Measurements from ENCODE around the gene P2RY1.

Gene P2RY1, protein sequence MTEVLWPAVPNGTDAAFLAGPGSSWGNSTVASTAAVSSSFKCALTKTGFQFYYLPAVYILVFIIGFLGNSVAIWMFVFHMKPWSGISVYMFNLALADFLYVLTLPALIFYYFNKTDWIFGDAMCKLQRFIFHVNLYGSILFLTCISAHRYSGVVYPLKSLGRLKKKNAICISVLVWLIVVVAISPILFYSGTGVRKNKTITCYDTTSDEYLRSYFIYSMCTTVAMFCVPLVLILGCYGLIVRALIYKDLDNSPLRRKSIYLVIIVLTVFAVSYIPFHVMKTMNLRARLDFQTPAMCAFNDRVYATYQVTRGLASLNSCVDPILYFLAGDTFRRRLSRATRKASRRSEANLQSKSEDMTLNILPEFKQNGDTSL

DNA sequence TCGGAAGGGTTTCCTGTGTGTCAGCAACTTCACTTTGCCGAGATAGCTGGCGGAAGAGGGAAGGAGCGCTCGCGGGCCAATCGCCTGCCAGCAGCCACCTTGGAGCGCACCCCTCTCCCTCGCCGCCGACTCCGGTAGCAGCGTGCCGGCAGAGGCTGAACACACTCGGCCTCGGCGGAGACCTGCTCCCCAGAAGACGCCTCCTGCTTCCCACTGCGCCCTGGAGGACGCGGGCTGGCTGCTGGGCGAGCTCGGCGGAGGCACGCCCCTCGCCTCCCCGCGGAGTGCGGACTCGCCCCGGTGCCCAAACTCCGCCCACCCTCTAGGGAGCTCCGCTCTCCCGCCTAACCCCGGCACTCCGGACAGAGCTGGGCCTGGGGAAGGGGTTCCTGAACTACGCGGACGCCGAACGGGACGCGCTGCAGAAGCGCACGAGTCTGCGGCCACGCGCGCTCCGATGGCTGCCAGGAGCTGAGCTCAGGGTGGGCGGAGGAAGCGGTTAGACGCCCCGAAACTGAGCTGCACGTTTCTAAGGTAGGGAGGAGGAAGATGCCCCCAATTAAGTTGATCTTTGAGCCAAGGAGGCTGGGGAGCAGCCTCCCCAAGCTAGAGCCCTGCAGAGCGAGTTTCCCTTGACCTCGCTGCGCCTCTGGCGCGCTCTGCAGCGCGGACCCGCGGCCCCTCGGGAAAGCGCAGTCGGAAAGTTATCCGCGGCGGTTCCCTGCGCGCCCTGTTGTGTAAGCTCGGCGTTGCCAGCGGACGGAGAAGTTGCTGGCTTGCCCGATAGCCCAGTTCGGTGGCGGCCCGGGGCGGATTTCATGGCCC lies at the start of gene P2RY1:
Gene P2RY1 (plus strand): TSS at position 356 of the 825 bp plus-strand sequence. CDS start 652 bp downstream, outside the sequence.
- H3K4me3 ChIP-seq (ENCODE audit: insufficient read length, low read depth), result peak within 1 kb of the TSS; percentile 92
- H3K36me3 ChIP-seq (ENCODE audit: insufficient read depth, insufficient read length, low read length), result peaks cover 6% of the 10 kb centered on the region
- TF ChIP-seq SUZ12 (IDR thresholded peaks at IDR 0.05; ENCODE audit: extremely low read depth, insufficient read depth, insufficient read length) (no peak), YY1 (IDR thresholded peaks at IDR 0.05; ENCODE audit: insufficient read depth, insufficient read length) (no peak), ZNF274 (IDR thresholded peaks at IDR 0.05; ENCODE audit: low read depth, low read length) (no peak)
- H3K4me1 ChIP-seq (ENCODE audit: insufficient read depth, insufficient read length), result peaks cover 5% of the 10 kb centered on the region
- peak within 1 kb of the TSS; percentile 99 for H3K9ac ChIP-seq (ENCODE audit: insufficient read length, low read depth)
- H3K27me3 ChIP-seq (ENCODE audit: insufficient read depth, insufficient read length), result peaks cover 15% of the 10 kb centered on the region
- H3K9me3 ChIP-seq (ENCODE audit: insufficient read depth, low read length), result no peaks in the 10 kb centered on the region
- DNase-seq (ENCODE audit: low read depth, low spot score), result peak; percentile 75

DNA sequence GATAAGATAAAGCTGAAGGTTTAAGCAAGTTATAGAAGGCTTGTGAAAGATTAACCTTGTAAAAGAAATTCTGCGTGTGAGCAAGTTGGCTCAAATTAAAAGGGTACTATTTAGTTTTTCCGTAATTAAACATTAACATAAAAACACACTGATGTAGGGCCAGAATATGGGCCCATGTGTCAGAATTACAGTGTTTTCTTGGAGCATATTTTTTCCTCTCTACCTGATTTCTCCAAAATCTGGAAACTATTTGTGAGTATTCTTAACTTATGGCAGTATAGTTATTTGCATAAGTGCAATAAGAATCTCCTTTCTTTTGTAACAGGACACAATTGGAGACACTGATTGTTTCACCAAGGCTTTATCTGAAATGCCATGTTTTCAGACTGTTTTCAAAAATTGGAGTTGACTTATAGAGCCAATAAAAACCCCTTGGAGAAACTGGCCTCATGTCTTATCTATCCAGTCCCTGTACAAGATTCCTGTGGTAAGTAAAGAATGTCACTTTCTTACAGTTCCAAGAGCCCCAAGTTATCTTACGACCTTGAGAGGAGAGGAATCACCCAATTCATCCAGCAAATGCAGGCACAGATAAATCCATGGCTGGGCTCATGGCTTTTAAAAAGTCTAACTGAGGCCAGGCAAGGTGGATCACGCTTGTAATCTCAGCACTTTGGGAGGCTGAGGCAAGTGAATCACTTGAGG lies 47.8 kb upstream of the P2RY1 start:
- H3K9me3 ChIP-seq (ENCODE audit: insufficient read depth, low read length), result peaks cover 14% of the 10 kb centered on the region
- no peaks in the 10 kb centered on the region for H3K36me3 ChIP-seq (ENCODE audit: insufficient read depth, insufficient read length, low read length)
- no peaks in the 10 kb centered on the region for H3K4me1 ChIP-seq (ENCODE audit: insufficient read depth, insufficient read length)
- H3K9ac ChIP-seq (ENCODE audit: insufficient read length, low read depth), result no peak overlapping the region
- DNase-seq (ENCODE audit: low read depth, low spot score), result no peak
- no peak for TF ChIP-seq SUZ12 (IDR thresholded peaks at IDR 0.05; ENCODE audit: extremely low read depth, insufficient read depth, insufficient read length)
- no peak for TF ChIP-seq YY1 (IDR thresholded peaks at IDR 0.05; ENCODE audit: insufficient read depth, insufficient read length)
- no peak overlapping the region for H3K4me3 ChIP-seq (ENCODE audit: insufficient read length, low read depth)
- H3K27me3 ChIP-seq (ENCODE audit: insufficient read depth, insufficient read length), result no peaks in the 10 kb centered on the region

DNA sequence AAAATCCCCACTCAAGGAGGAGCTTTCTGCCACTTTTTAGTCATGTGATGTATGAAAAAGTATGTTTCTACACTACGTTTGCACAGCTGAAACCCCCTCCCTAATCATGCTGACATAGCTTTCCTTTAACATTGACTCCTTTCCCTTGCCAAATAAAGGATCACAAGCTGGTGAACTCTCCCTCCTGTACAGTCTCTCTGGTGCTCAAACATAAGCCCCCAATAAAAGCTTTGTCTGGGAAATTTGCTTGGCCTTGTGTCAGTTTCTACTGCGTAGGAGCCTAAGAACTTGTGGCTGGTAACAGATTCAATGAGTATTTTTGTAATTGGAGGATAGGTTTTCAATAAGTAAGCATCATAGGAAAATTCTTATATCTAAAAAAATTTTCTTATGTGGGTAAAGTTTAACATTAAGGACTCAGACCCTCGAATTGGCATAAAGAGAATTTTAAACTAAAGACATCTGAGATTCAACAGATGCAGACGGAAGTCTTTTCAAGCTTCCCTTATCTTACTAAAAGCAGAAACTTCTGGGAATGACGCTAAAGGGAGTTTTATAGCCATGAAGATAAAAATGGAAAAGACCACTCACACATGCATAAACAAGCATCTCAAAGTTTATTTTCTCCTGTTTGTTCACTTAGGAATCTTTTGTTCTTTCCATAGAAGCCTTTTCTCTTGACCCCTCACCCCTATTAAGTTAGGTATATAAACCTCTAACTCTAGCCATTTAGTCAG lies 44.1 kb upstream of the P2RY1 start:
- TF ChIP-seq ZNF274 (IDR thresholded peaks at IDR 0.05; ENCODE audit: low read depth, low read length), result no peak
- TF ChIP-seq SUZ12 (IDR thresholded peaks at IDR 0.05; ENCODE audit: extremely low read depth, insufficient read depth, insufficient read length), result no peak
- no peak for TF ChIP-seq YY1 (IDR thresholded peaks at IDR 0.05; ENCODE audit: insufficient read depth, insufficient read length)
- DNase-seq (ENCODE audit: low read depth, low spot score), result no peak
- no peaks in the 10 kb centered on the region for H3K27me3 ChIP-seq (ENCODE audit: insufficient read depth, insufficient read length)
- H3K36me3 ChIP-seq (ENCODE audit: insufficient read depth, insufficient read length, low read length), result no peaks in the 10 kb centered on the region
- H3K4me1 ChIP-seq (ENCODE audit: insufficient read depth, insufficient read length), result no peaks in the 10 kb centered on the region
- H3K9me3 ChIP-seq (ENCODE audit: insufficient read depth, low read length), result peaks cover 14% of the 10 kb centered on the region
- H3K4me3 ChIP-seq (ENCODE audit: insufficient read length, low read depth), result no peak overlapping the region
- no peak overlapping the region for H3K9ac ChIP-seq (ENCODE audit: insufficient read length, low read depth)

DNA sequence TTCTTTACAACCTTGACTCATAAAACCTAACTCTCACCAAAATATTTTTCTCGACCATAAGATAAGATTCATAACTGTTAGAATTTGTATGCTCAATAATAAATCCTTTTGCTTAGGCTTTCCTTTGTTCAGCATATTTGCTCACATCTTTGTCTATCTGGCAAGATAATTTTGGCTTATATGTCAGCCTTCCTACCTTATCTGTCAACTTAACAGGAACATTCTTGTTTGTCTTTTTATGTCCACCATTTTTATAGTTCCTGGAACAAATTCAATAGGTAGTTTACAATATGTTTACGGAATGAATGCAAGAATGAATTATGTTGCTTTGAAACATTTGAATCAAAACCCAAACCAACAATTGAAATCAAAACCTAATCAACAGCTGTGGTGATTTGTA lies 41.0 kb upstream of the P2RY1 start:
- DNase-seq (ENCODE audit: low read depth, low spot score), result no peak
- TF ChIP-seq YY1 (IDR thresholded peaks at IDR 0.05; ENCODE audit: insufficient read depth, insufficient read length) (no peak), SUZ12 (IDR thresholded peaks at IDR 0.05; ENCODE audit: extremely low read depth, insufficient read depth, insufficient read length) (no peak), ZNF274 (IDR thresholded peaks at IDR 0.05; ENCODE audit: low read depth, low read length) (no peak)

DNA sequence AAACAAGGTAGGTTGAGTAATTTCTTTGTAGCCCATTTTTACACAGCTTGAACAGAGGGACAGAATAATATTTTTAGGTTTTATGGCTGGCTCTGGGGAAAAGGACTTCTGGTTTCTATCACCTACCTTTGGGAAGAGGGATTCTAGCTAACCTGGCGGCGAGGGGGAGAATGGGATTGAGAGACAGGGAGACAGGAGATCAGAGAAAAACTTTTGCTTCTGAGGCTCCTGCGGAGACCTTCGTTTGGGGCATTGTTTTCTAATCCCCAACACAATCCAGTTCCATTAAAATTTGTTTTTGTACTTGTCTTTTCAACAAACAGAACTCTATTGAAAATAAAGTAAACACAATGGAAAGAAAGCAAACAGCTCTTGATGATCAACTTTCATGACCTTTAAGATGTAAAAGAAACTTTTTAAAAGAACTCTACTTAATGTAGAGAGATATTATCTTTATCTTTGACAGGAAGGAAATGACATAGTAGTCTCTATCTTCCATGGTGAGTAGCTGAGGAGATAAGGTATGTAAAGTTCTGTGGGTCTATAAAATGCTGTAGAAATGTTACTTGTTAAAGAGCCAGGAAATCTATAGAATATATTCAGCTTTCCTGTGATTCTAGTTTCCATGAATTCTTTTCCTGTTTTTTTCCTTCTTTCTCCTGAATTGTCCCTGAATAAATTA lies 37.0 kb upstream of the P2RY1 start:
- TF ChIP-seq ZNF274 (IDR thresholded peaks at IDR 0.05; ENCODE audit: low read depth, low read length) (no peak), SUZ12 (IDR thresholded peaks at IDR 0.05; ENCODE audit: extremely low read depth, insufficient read depth, insufficient read length) (no peak), YY1 (IDR thresholded peaks at IDR 0.05; ENCODE audit: insufficient read depth, insufficient read length) (no peak)
- DNase-seq (ENCODE audit: low read depth, low spot score), result no peak
- Histone ChIP-seq H3K4me1 (ENCODE audit: insufficient read depth, insufficient read length) (no peaks in the 10 kb centered on the region), H3K36me3 (ENCODE audit: insufficient read depth, insufficient read length, low read length) (no peaks in the 10 kb centered on the region), H3K27me3 (ENCODE audit: insufficient read depth, insufficient read length) (no peaks in the 10 kb centered on the region), H3K4me3 (ENCODE audit: insufficient read length, low read depth) (no peak overlapping the region), H3K9ac (ENCODE audit: insufficient read length, low read depth) (no peak overlapping the region), H3K9me3 (ENCODE audit: insufficient read depth, low read length) (0 out of 2 replicates have a peak, but pooled peaks cover 5% of the 10 kb centered on the region)

More for the DNA sequence above, 41.0 kb upstream of the P2RY1 start:
- H3K9ac ChIP-seq (ENCODE audit: insufficient read length, low read depth), result no peak overlapping the region
- no peaks in the 10 kb centered on the region for H3K27me3 ChIP-seq (ENCODE audit: insufficient read depth, insufficient read length)
- 0 out of 2 replicates have a peak, but pooled peaks cover 4% of the 10 kb centered on the region for H3K9me3 ChIP-seq (ENCODE audit: insufficient read depth, low read length)
- no peak overlapping the region for H3K4me3 ChIP-seq (ENCODE audit: insufficient read length, low read depth)
- H3K4me1 ChIP-seq (ENCODE audit: insufficient read depth, insufficient read length), result no peaks in the 10 kb centered on the region
- H3K36me3 ChIP-seq (ENCODE audit: insufficient read depth, insufficient read length, low read length), result no peaks in the 10 kb centered on the region

Measured in NT2/D1 (cell line).